Measurements from ENCODE around the gene FBXL19.

Gene FBXL19

GRCh38 chr16:30941600-30942425, 18.4 kb downstream of the FBXL19 start:
- TF ChIP-seq CTCF (conservative IDR thresholded peaks at IDR 0.05; ENCODE audit: low read depth): peak; percentile 95
- CTCF ChIA-PET: interaction anchor here (0.5 to 3.6 kb wide), 22 partner anchors 8 to 172 kb away, joined by 3 to 23 read pairs (median 4); partner anchors contain the start of gene FBXL19
- POLR2A ChIA-PET (ENCODE audit: low non-redundant PET): interaction anchor here (0.7 kb wide), 1 partner anchor 46 kb away, joined by 3 read pairs; no protein-coding TSS in a partner anchor
- peak; percentile 80 for DNase-seq (ENCODE audit: low spot score)
- H3K27ac ChIP-seq: peak overlapping the region; percentile 91

GRCh38 chr16:30942426-30942806, 19.0 kb downstream of the FBXL19 start:
- ChIA-PET CTCF (interaction anchor here (0.6 to 3.6 kb wide), 16 partner anchors 8 to 172 kb away, joined by 3 to 23 read pairs (median 4); partner anchors contain the start of gene FBXL19), POLR2A (ENCODE audit: low non-redundant PET) (no interaction called here)
- no peak for DNase-seq (ENCODE audit: low spot score)
- H3K27ac ChIP-seq: peak overlapping the region; percentile 91
- no peak for TF ChIP-seq CTCF (conservative IDR thresholded peaks at IDR 0.05; ENCODE audit: low read depth)

GRCh38 chr16:30944352-30944751, 21.0 kb downstream of the FBXL19 start:
- CTCF ChIA-PET: interaction anchor here (0.5 kb wide), 1 partner anchor 10 kb away, joined by 3 read pairs; no protein-coding TSS in a partner anchor
- DNase-seq (ENCODE audit: low spot score): no peak
- POLR2A ChIA-PET (ENCODE audit: low non-redundant PET): no interaction called here

GRCh38 chr16:30946671-30947540, 23.5 kb downstream of the FBXL19 start:
- CTCF ChIA-PET: interaction anchor here (0.6 to 1.0 kb wide), 3 partner anchors 12 to 130 kb away, joined by 3 to 5 read pairs (median 3); no protein-coding TSS in a partner anchor
- POLR2A ChIA-PET (ENCODE audit: low non-redundant PET): no interaction called here
- no peak for DNase-seq (ENCODE audit: low spot score)
- no peak for TF ChIP-seq CTCF (conservative IDR thresholded peaks at IDR 0.05; ENCODE audit: low read depth)
- peak overlapping the region; percentile 98 for H3K27ac ChIP-seq

More at GRCh38 chr16:30944352-30944751, 21.0 kb downstream of the FBXL19 start:
- H3K27ac ChIP-seq: no peak overlapping the region
- TF ChIP-seq CTCF (conservative IDR thresholded peaks at IDR 0.05; ENCODE audit: low read depth): no peak

GRCh38 chr16:30947541-30947858, 24.1 kb downstream of the FBXL19 start:
- POLR2A ChIA-PET (ENCODE audit: low non-redundant PET): no interaction called here
- TF ChIP-seq CTCF (conservative IDR thresholded peaks at IDR 0.05; ENCODE audit: low read depth): no peak
- CTCF ChIA-PET: interaction anchor here (0.6 to 1.0 kb wide), 2 partner anchors 13 to 130 kb away, joined by 3 to 5 read pairs; no protein-coding TSS in a partner anchor
- H3K27ac ChIP-seq: peak overlapping the region; percentile 98
- no peak for DNase-seq (ENCODE audit: low spot score)
